NOMO-1 treated with DMSO at 0.1 percent for 48 hours (cell line): ENCODE measurements around the gene ZC3H6.
"Not testable (repeated sequence)": the region's sequence is repeated elsewhere in the genome, so short reads cannot be mapped to it uniquely, and the experiment has no call there.

Source experiments
- DNase-seq: peaks from one replicate; lab custom pipeline; 2025; ENCODE audit not compliant: unreplicated experiment; lab: John Stamatoyannopoulos, UW

ZC3H6 gene

GRCh38 chr2:112332123-112332696, 56.8 kb downstream of the ZC3H6 start:
- DNase-seq, result no peak

GRCh38 chr2:112335600-112335999, 60.2 kb downstream of the ZC3H6 start:
- DNase-seq, result no peak

- no peak for DNase-seq
Measured at GRCh38 chr2:112339986-112340385, 64.6 kb downstream of the ZC3H6 start.

GRCh38 chr2:112340475-112341267, 65.3 kb downstream of the ZC3H6 start:
- no peak for DNase-seq

- no peak for DNase-seq
Measured at GRCh38 chr2:112342067-112342550, 66.7 kb downstream of the ZC3H6 start.

GRCh38 chr2:112343827-112344585, 68.6 kb downstream of the ZC3H6 start:
- no peak for DNase-seq

- DNase-seq, result no peak
Measured at GRCh38 chr2:112345030-112346027, 69.9 kb downstream of the ZC3H6 start.

- not testable (repeated sequence) for DNase-seq
Measured at GRCh38 chr2:112352292-112352691, 76.9 kb downstream of the ZC3H6 start.

GRCh38 chr2:112352809-112353603, 77.6 kb downstream of the ZC3H6 start:
- DNase-seq, result not testable (repeated sequence)

- not testable (repeated sequence) for DNase-seq
Measured at GRCh38 chr2:112354335-112354734, 78.9 kb downstream of the ZC3H6 start.

GRCh38 chr2:112360055-112360454, 84.7 kb downstream of the ZC3H6 start:
- not testable (repeated sequence) for DNase-seq
